Left lung (tissue), 10 donors: ENCODE data around the gene MMADHC. TPM values are rescaled to one million over a fixed set of nuclear protein-coding genes. Genes with fewer than 3 reads are reported as not detected.
"Not testable (repeated sequence)": the region's sequence is repeated elsewhere in the genome, so short reads cannot be mapped to it uniquely, and the experiment has no call there.

Source experiments
- ATAC-seq: fragments of 200-7000 bp; cut with Tn5 transposase; one replicate; pipeline ENCODE4 v1.9.1; 2020; ENCODE audit warnings: moderate library complexity
- DNase-seq, 4 donors: peaks; one replicate each; pipeline ENCODE4 v3.0.0-alpha.2; 2013 to 2020
- H3K27ac ChIP-seq, 2 donors: fragments of 200-600 bp; sonication (generic) in 1 of 2; one replicate each; pipeline versions ENCODE4 v1.5.0 to v1.8.0; 2020 to 2021
- H3K27me3 ChIP-seq, 2 donors: fragments of 200-600 bp; sonication (generic) in 1 of 2; one replicate each; pipeline versions ENCODE4 v1.5.0 to v1.8.0; 2020 to 2021
- H3K36me3 ChIP-seq, 2 donors: fragments of 200-600 bp; sonication (generic) in 1 of 2; one replicate each; pipeline versions ENCODE4 v1.5.0 to v1.8.0; 2020 to 2021
- H3K4me1 ChIP-seq, 2 donors: fragments of 200-600 bp; one replicate each; pipeline ENCODE4 v1.8.0; 2021
- H3K4me3 ChIP-seq, 2 donors: fragments of 200-600 bp; sonication (generic) in 1 of 2; one replicate each; pipeline versions ENCODE4 v1.5.0 to v1.8.0; 2020 to 2021; ENCODE audit warnings: mild to moderate bottlenecking in 1 of 2
- H3K9me3 ChIP-seq, 2 donors: fragments of 200-600 bp; sonication (generic) in 1 of 2; one replicate each; pipeline versions ENCODE4 v1.5.0 to v1.8.0; 2020 to 2021
- intact Hi-C, 2 donors: fragments of 100-400 bp; cut with DNase I; formaldehyde crosslinking; loops; one replicate each; pipeline versions ENCODE4 v1.11.2 to v1.14.2; 2022
- polyA plus RNA-seq, 6 donors: library from polyadenylated mRNA; unstranded; fragments of 120-200 nt; gene quantifications; one replicate each; pipeline ENCODE4 v1.2.1, GENCODE V29; 2013; ENCODE audit not compliant: insufficient read length in 6 of 6
- total RNA-seq, 2 donors: library from RNA; stranded (reverse); fragmentation: NEBNext Ultra II Directional; extraction: Animal tissue kit (Norgen Biotek cat#: 25700); gene quantifications; one replicate each; pipeline ENCODE4 v1.2.1, GENCODE V29; 2021
- TF ChIP-seq, protein P1 (sequence below), 2 donors: fragments of 200-600 bp; sonication (generic) in 1 of 2; IDR thresholded peaks; one replicate each; pipeline versions ENCODE4 v1.5.0 to v1.8.0; 2021; ENCODE audit warnings: antibody characterized with exemption in 2 of 2
- donor health status: DM: no; HTN: yes; CAD: no.
- donor health status: DM: no; HTN: no; CAD: no.

The MMADHC gene
- total and polyA plus RNA-seq, 8 donors = 80.1 to 131 (median 111) TPM

DNA sequence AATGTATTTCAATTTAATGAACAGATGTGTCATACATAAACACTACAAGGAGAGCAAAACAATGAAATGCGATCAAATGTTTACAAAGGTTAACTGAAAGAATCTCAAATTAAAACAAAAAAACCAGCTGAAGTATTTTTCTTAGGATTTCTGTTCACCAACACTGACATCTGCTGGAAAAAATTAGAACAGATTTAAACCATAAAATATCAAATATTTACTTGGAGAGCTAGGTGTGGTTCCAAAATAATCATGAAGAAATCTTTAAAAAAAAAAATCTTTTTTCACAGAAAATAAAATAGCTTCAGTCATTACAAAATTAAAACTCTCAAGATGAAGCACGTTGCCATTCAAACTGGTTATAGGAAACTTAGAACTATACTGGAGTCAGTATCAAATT, 13.8 kb downstream of the MMADHC start:
- intact Hi-C loops = no loop called here
- no peak overlapping the region for H3K27ac ChIP-seq

DNA sequence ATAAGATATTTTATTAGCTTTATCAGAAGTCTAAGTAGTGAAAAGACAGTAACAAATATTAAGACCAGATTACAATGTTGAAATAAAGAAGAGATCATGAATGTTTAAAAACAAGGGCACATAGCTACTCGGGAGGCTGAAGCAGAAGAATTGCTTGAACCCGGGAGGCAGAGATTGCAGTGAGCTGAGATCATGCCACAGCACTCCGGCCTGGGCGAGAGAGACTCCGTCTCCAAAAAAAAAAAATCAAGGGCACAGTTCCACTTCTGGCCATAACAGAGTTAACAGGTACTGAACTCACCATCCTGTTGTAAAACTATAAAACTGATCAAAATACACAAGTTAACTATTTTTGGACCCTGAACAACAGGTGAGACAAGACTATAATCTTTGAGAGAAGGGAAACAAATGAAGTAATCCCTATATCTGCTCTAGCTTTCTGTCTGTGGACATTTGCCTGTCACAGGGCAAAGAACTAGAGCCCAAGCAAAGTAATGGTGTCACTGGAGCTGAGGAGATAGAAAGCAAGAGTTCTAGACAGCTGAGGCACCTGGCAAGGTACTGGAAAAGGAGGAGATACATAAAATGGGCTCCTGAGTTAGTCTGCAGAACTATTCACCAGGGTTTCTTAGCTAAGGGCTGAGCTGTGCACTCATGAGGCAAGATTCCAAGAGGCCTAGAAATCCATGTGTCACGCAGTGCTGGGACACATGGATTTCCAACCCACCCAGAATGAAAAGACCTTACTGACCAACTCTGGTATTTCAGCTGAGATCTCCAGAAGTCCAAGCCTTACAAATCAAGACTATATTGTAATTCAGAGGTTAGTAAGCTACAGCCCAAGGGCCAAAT, 15.2 kb downstream of the MMADHC start:
- Histone ChIP-seq H3K4me1 (peaks cover 0 to 6% of the 10 kb centered on the region in 2 donors), H3K9me3 (no peaks in the 10 kb centered on the region), H3K36me3 (peaks cover 0 to 92% of the 10 kb centered on the region in 2 donors), H3K4me3 (no peak overlapping the region), H3K27me3 (no peaks in the 10 kb centered on the region), H3K27ac (no peak overlapping the region)
- intact Hi-C loops = no loop called here
- ATAC-seq (no peak), DNase-seq (peak in 1 of 4 donors; percentile 12)
- TF ChIP-seq, protein P1, sequence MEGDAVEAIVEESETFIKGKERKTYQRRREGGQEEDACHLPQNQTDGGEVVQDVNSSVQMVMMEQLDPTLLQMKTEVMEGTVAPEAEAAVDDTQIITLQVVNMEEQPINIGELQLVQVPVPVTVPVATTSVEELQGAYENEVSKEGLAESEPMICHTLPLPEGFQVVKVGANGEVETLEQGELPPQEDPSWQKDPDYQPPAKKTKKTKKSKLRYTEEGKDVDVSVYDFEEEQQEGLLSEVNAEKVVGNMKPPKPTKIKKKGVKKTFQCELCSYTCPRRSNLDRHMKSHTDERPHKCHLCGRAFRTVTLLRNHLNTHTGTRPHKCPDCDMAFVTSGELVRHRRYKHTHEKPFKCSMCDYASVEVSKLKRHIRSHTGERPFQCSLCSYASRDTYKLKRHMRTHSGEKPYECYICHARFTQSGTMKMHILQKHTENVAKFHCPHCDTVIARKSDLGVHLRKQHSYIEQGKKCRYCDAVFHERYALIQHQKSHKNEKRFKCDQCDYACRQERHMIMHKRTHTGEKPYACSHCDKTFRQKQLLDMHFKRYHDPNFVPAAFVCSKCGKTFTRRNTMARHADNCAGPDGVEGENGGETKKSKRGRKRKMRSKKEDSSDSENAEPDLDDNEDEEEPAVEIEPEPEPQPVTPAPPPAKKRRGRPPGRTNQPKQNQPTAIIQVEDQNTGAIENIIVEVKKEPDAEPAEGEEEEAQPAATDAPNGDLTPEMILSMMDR (IDR thresholded peaks at IDR 0.05) = no peak

More for the DNA sequence above, 13.8 kb downstream of the MMADHC start:
- H3K27me3 ChIP-seq = no peaks in the 10 kb centered on the region
- H3K9me3 ChIP-seq = no peaks in the 10 kb centered on the region
- ATAC-seq (no peak), DNase-seq (peak in 1 of 4 donors; percentile 10)
- H3K4me3 ChIP-seq = no peak overlapping the region
- peaks cover 0 to 92% of the 10 kb centered on the region in 2 donors for H3K36me3 ChIP-seq
- peaks cover 0 to 6% of the 10 kb centered on the region in 2 donors for H3K4me1 ChIP-seq
- TF ChIP-seq, protein P1 (IDR thresholded peaks at IDR 0.05) = peak in 1 of 2 donors; percentile 30

DNA sequence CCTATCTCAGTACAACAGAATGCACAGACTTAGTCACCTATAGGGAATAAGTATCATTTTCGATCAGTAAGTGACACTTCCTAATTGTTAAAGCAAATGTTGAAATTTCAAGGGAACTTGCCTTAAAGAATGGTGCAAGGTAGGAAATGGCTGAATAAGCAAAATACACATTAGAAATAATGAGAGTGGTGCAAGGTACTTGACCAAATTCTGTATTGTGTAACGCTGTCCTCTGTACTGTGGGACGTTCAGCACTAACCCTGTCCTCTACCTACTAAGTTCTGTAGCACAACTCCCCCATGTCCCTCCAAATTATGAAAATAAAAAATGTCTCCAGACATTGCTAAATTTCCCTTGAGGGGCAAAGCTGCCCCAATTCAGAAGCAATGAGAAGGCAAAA, 19.4 kb downstream of the MMADHC start:
- TF ChIP-seq, protein P1 (IDR thresholded peaks at IDR 0.05) = no peak
- no peaks in the 10 kb centered on the region for H3K9me3 ChIP-seq
- peaks cover 0 to 6% of the 10 kb centered on the region in 2 donors for H3K4me1 ChIP-seq
- DNase-seq = no peak
- intact Hi-C loops = no loop called here
- no peak for ATAC-seq
- H3K27me3 ChIP-seq = no peaks in the 10 kb centered on the region
- H3K4me3 ChIP-seq = no peak overlapping the region
- H3K36me3 ChIP-seq = peaks cover 0 to 76% of the 10 kb centered on the region in 2 donors
- peak overlapping the region in 1 of 2 donors; percentile 68 for H3K27ac ChIP-seq

DNA sequence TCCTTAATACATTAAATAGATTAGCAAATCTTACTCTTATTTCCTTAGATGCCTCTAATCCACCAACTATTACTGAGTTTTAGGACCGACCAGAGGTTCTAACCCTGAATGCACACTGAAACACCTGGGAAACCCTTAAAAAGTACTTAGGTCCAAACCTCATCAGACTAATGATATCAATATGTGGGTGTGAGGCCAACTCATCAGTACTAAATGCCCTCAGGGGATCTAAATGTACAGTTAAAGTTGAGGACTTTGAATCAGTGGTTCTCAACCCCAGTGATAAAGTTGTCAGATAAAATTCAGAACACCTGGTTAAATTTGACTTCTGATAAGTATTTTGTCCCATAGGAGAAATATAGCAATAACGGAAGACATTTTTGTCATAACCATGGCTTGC, 20.9 kb downstream of the MMADHC start:
- TF ChIP-seq, protein P1 (IDR thresholded peaks at IDR 0.05) = no peak
- DNase-seq (no peak), ATAC-seq (no peak)
- no peak overlapping the region for H3K27ac ChIP-seq
- H3K27me3 ChIP-seq = no peaks in the 10 kb centered on the region
- intact Hi-C loops = no loop called here
- H3K36me3 ChIP-seq = peaks cover 0 to 62% of the 10 kb centered on the region in 2 donors
- peaks cover 2 to 9% of the 10 kb centered on the region in 2 donors for H3K4me1 ChIP-seq
- H3K9me3 ChIP-seq = no peaks in the 10 kb centered on the region
- H3K4me3 ChIP-seq = no peak overlapping the region

DNA sequence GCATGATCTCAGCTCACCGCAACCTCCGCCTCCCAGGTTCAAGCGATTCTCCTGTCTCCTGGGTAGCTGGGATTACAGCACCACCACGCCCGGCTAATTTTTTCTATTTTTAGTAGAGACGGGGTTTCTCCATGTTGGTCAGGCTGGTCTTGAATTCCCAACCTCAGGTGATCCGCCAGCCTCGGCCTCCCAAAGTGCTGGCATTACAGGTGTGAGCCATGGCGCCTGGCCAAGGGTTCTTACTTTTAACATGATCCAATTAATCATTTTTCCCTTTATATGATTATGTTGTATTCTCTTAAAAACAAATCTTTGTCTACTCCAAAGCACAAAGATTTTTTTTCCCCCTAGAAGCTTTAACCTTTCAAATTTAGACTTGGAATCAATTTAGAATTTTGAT, 21.9 kb downstream of the MMADHC start:
- intact Hi-C loops, H3K9me3 ChIP-seq, H3K4me3 ChIP-seq, H3K27ac ChIP-seq, ATAC-seq, H3K27me3 ChIP-seq: not testable (repeated sequence)
- H3K36me3 ChIP-seq = peaks cover 0 to 51% of the 10 kb centered on the region in 2 donors
- DNase-seq = peak in 1 of 4 donors; percentile 54
- peaks cover 5 to 15% of the 10 kb centered on the region in 2 donors for H3K4me1 ChIP-seq
